ENCODE results near the gene THOC2.
A peak's percentile ranks its signal among the peaks of the same experiment; 100 is the strongest.
"Not testable (repeated sequence)": the region's sequence is repeated elsewhere in the genome, so short reads cannot be mapped to it uniquely, and the experiment has no call there.

THOC2 gene

DNA sequence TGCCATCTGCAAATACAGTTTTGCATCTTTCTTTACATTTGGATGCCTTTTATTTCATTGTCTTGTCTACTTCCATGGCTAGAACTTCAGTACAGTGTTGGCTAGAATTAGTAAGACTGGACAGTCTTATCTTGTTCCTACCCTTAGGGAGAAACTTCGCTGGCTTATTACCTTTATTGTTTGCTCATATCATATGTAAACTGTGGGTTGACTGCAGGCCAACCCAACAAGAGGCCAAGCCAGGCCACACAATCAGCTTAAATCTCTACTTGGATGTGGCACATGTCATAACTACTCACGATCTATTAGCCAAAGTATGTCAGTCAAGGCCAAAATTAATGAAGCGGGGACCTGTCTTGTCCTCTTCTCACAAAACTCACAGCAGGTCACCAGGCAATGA is 144.1 kb downstream of the THOC2 start:
- TF ChIP-seq, protein P1, sequence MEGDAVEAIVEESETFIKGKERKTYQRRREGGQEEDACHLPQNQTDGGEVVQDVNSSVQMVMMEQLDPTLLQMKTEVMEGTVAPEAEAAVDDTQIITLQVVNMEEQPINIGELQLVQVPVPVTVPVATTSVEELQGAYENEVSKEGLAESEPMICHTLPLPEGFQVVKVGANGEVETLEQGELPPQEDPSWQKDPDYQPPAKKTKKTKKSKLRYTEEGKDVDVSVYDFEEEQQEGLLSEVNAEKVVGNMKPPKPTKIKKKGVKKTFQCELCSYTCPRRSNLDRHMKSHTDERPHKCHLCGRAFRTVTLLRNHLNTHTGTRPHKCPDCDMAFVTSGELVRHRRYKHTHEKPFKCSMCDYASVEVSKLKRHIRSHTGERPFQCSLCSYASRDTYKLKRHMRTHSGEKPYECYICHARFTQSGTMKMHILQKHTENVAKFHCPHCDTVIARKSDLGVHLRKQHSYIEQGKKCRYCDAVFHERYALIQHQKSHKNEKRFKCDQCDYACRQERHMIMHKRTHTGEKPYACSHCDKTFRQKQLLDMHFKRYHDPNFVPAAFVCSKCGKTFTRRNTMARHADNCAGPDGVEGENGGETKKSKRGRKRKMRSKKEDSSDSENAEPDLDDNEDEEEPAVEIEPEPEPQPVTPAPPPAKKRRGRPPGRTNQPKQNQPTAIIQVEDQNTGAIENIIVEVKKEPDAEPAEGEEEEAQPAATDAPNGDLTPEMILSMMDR (IDR thresholded peaks at IDR 0.05; ENCODE audit: insufficient read depth, low read depth, low read length, missing control alignments), result no peak
- DNase-seq (ENCODE audit: low read depth), result no peak
- no peak overlapping the region for H3K4me3 ChIP-seq (ENCODE audit: low read length)

DNA sequence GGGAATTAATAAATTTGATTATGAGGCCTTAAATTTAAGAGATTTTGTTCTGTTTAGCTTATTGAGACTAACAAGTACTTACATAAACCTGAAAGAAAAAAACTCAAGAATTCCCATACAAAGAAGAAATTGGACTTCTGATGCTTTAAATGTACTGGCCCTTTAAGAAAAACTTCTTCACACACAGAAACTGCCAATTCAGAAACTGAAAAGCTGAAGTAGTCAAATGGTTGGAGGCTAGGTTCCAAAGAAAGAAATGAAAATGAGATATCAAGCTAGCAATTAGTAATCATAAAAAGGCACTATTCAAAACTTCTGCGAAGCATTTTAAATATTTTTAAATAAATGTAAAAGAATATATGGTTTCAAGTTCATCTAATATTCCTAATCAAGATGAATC is 151.3 kb downstream of the THOC2 start:
- no peak overlapping the region for H3K4me3 ChIP-seq (ENCODE audit: low read length)
- TF ChIP-seq, protein P1 (IDR thresholded peaks at IDR 0.05; ENCODE audit: insufficient read depth, low read depth, low read length, missing control alignments), result no peak
- no peak for DNase-seq (ENCODE audit: low read depth)

DNA sequence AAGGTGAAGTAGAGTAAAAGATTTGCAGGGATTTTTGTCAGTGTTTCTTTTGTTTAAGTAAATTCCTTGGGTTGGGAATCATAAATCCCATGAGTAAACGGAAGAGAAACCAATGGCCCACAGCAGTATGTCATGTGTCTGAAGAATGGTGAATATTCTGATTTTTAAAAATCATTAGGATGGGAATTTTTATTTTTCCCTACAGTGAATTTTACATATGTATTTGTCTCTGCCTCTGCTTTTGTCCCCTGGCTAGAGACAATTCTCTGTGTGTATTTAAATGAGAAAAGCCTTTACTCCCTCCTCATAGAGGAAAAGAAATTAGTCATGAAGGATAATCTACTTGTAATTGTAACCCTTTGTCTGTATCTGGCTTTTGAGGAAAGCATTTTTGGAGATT is 152.1 kb downstream of the THOC2 start:
- H3K4me3 ChIP-seq (ENCODE audit: low read length), result no peak overlapping the region
- TF ChIP-seq, protein P1 (IDR thresholded peaks at IDR 0.05; ENCODE audit: insufficient read depth, low read depth, low read length, missing control alignments), result no peak
- DNase-seq (ENCODE audit: low read depth), result no peak

DNA sequence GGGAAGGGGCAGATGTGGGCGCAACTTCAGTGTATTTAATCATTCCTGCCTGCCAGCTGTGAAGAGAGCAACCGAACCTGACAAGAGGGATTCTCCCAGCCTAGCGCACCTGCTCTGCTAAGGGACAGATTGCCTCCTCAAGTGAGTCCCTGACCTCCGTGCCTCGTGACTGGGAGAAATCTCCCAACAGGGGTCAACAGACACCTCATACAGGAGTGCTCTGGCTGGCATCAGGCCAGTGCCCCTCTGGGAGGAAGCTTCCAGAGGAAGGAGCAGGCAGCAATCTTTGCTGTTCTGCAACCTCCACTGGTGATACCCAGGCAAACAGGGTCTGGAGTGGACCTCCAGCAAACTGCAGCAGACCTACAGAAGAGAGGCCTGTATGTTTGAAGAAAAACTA is 158.8 kb downstream of the THOC2 start:
- H3K4me3 ChIP-seq (ENCODE audit: low read length); DNase-seq (ENCODE audit: low read depth): not testable (repeated sequence)

DNA sequence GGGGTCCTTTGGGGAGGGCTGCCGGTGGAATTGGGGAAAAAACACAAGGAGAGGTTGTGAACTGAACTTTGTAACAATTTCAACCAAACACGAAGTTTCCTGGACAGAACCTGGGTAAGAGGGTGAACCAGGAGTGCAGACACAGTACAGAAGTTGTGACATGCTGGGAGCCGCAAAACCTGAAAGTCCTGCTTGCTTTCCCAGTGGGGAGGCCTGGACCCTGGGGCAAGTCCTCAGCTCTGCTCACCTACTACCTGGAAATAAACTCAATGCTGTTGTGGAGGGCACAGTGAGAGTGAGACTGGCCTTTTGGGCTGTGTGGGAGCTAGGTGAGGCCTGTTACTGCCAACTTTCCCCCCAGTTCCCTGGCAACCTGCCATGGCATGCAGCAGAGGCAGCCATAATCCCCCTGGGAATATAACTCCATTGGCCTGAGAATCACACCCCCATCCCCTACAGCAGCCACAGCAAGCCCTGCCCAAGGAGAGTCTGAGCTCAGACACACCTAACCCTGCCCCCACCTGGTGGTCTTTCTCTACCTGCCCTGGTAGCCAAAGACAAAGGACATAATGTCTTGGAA is 162.8 kb downstream of the THOC2 start:
- TF ChIP-seq, protein P1 (IDR thresholded peaks at IDR 0.05; ENCODE audit: insufficient read depth, low read depth, low read length, missing control alignments), result no peak
- H3K4me3 ChIP-seq (ENCODE audit: low read length), result no peak overlapping the region
- peak; percentile 76 for DNase-seq (ENCODE audit: low read depth)

DNA sequence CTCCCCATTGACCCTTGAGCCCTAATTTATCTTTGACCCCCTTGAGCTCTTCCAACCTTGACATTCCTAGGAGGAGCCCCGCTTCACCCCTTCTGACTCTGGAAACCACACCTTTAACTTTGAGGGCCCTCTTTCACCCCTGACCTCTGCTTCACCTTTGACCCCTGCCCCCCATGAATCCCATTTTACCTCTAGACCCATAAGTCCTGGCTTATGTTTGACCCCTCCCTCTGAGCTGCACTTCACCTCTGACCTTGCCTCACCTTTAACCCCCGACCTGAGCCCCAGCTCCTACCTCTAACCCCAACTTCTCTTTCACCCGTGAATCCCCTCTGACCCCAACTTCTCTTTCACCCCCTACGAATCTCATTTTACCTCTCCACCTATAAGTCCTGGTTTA is 169.7 kb downstream of the THOC2 start:
- no peak for DNase-seq (ENCODE audit: low read depth)
- no peak overlapping the region for H3K4me3 ChIP-seq (ENCODE audit: low read length)
- TF ChIP-seq, protein P1 (IDR thresholded peaks at IDR 0.05; ENCODE audit: insufficient read depth, low read depth, low read length, missing control alignments), result no peak

DNA sequence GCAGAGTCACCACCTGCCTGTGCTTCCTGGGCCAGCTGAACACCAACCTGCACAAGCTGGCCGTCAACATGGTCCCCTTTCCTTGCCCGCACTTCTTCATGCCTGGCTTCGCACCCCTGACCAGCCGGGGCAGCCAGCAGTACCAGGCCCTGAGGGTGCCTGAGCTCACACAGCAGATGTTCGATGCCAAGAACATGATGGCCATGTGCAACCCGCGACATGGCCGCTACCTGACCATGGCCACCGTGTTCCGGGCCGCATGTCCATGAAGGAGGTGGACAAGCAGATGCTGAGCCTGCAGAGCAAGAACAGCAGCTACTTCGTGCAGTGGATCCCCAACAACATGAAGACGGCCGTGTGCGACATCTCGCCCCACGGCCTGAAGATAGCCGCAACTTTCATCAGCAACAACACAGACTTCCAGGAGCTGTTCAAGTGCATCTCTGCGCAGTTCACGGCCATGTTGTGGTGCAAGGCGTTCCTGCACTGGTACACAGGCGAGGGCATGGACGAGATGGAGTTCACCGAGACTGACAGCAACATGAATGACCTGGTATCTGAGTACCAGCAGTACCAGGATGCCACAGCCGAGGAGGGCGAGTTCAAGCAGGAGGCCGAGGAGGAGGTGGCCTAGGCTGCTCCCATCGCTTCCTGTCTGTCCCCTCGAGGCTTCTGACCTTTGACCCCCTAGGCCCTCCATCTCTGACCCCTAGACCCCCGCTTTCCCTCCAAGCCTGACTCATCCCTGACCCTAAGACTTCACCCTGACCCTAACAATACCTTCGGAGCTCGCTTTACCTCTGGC is 170.3 kb downstream of the THOC2 start:
- no peak for DNase-seq (ENCODE audit: low read depth)
- TF ChIP-seq, protein P1 (IDR thresholded peaks at IDR 0.05; ENCODE audit: insufficient read depth, low read depth, low read length, missing control alignments), result no peak
- no peak overlapping the region for H3K4me3 ChIP-seq (ENCODE audit: low read length)
